HG02763 (cell line): ENCODE results near the gene HCFC1.

Experiments used
- ATAC-seq: cut with Tn5 transposase; IDR thresholded peaks from one replicate; pipeline ENCODE4 v1.9.1; 2021; ENCODE audit warnings: mild to moderate bottlenecking, moderate library complexity; ENCODE audit not compliant: unreplicated experiment

Gene HCFC1

GRCh38 chrX:153971450-153972367, at the start of gene HCFC1:
Gene HCFC1, minus strand, starts transcription at chrX:153971818. Its CDS starts 978 bp downstream, at chrX:153970840.
- ATAC-seq = peak; percentile 43

GRCh38 chrX:154021131-154021611, 49.6 kb upstream of the HCFC1 start:
- no peak for ATAC-seq

- no peak for ATAC-seq
Observed at GRCh38 chrX:154020536-154021115, 49.0 kb upstream of the HCFC1 start.

- peak; percentile 63 for ATAC-seq
Observed at GRCh38 chrX:154019633-154020528, 48.3 kb upstream of the HCFC1 start, which contains the start of gene IRAK1. Gene IRAK1, minus strand, starts transcription at chrX:154019902. Its CDS starts 90 bp downstream, at chrX:154019812.

GRCh38 chrX:154019061-154019621, 47.5 kb upstream of the HCFC1 start:
- peak; percentile 13 for ATAC-seq

- ATAC-seq = no peak
Observed at GRCh38 chrX:154018518-154019060, 47.0 kb upstream of the HCFC1 start.

GRCh38 chrX:154017766-154018517, 46.3 kb upstream of the HCFC1 start:
- ATAC-seq = no peak

- no peak for ATAC-seq
Observed at GRCh38 chrX:154016366-154017076, 44.9 kb upstream of the HCFC1 start.

GRCh38 chrX:154015581-154016264, 44.1 kb upstream of the HCFC1 start:
- no peak for ATAC-seq

- no peak for ATAC-seq
Observed at GRCh38 chrX:154014429-154015380, 43.1 kb upstream of the HCFC1 start.

GRCh38 chrX:154013614-154014360, 42.2 kb upstream of the HCFC1 start:
- ATAC-seq = no peak

- no peak for ATAC-seq
Observed at GRCh38 chrX:154013001-154013421, 41.4 kb upstream of the HCFC1 start.

GRCh38 chrX:154012336-154012991, 40.8 kb upstream of the HCFC1 start:
- ATAC-seq = no peak

GRCh38 chrX:154011376-154012335, 40.0 kb upstream of the HCFC1 start:
- no peak for ATAC-seq
